T-cell (primary cell): ENCODE data around the gene FAM20C. TPM values are rescaled to one million over a fixed set of nuclear protein-coding genes. Genes with fewer than 3 reads are reported as not detected.

Experiments used
- ATAC-seq, 4 experiments: fragments of 200-7000 bp in 3 of 4; fragments of 150-1000 bp in 1 of 4; cut with Tn5 transposase; replicated peaks in 1 of 4; 1 replicate in 3 of 4; 2 replicates in 1 of 4; pipeline ENCODE4 v1.10.0; 2021; ENCODE audit warnings: moderate library complexity in 3 of 4, mild to moderate bottlenecking in 2 of 4, moderate number of reproducible peaks in 1 of 4
- CTCF ChIA-PET, 2 donors: fragments of 300-600 bp; sonication (Branson Sonifier 250); formaldehyde crosslinking; loops; one replicate each; lab custom pipeline; 2022; ENCODE audit warnings: antibody characterized with exemption in 2 of 2; lab: Charles Lee
- POLR2A ChIA-PET, 2 donors: fragments of 300-600 bp; sonication (Branson Sonifier 250); formaldehyde crosslinking; loops; one replicate each; lab custom pipeline; 2022; ENCODE audit warnings: antibody characterized with exemption in 2 of 2; lab: Charles Lee
- DNase-seq, 35 experiments: peaks; one replicate each; pipeline versions ENCODE4 v3.0.0 to v3.0.0-alpha.2; 2013 to 2023
- H3K27ac ChIP-seq: one replicate; pipeline ENCODE4 v1.5.1; 2013; ENCODE audit warnings: low read length
- H3K27me3 ChIP-seq, 2 experiments: replicated peaks in 1 of 2; 1 replicate in 1 of 2; 2 replicates in 1 of 2; pipeline versions ENCODE4 v1.6.1 to v1.7.0; 2013; ENCODE audit warnings: low read length in 1 of 2, mixed read lengths in 1 of 2; ENCODE audit not compliant: control insufficient read depth in 2 of 2, insufficient read depth in 2 of 2; ENCODE audit errors: extremely low read depth in 1 of 2
- H3K36me3 ChIP-seq, 2 donors: 1 replicate in 1 of 2; 2 replicates in 1 of 2; pipeline versions ENCODE4 v1.6.1 to v1.7.0; 2013; ENCODE audit warnings: low read length in 1 of 2; ENCODE audit not compliant: control insufficient read depth in 2 of 2, insufficient read depth in 1 of 2; ENCODE audit errors: extremely low read depth in 1 of 2
- H3K4me1 ChIP-seq, 2 experiments: 1 replicate in 1 of 2; 2 replicates in 1 of 2; pipeline versions ENCODE4 v1.6.1 to v1.7.0; 2013; ENCODE audit warnings: low read length in 2 of 2, mixed read lengths in 1 of 2; ENCODE audit not compliant: insufficient read depth in 2 of 2, control insufficient read depth in 1 of 2; ENCODE audit errors: extremely low read depth in 1 of 2
- H3K4me3 ChIP-seq, 2 donors: 1 replicate in 1 of 2; 2 replicates in 1 of 2; pipeline versions ENCODE4 v1.5.1 to v1.7.0; 2013; ENCODE audit warnings: mild to moderate bottlenecking in 2 of 2, low read length in 1 of 2, moderate library complexity in 1 of 2; ENCODE audit not compliant: control insufficient read depth in 1 of 2; ENCODE audit errors: extremely low read depth in 1 of 2
- H3K9me3 ChIP-seq: 2 replicates; pipeline ENCODE4 v1.7.0; 2013
- H3K27ac Mint-ChIP-seq, 2 donors: one replicate each; pipeline ENCODE4 v1.8.0; 2020 to 2021; ENCODE audit warnings: mild to moderate bottlenecking in 2 of 2, mixed read lengths in 2 of 2
- H3K27me3 Mint-ChIP-seq, 2 donors: one replicate each; pipeline ENCODE4 v1.8.0; 2021 to 2022; ENCODE audit warnings: mixed read lengths in 2 of 2
- H3K36me3 Mint-ChIP-seq: one replicate; pipeline ENCODE4 v1.8.0; 2021; ENCODE audit warnings: mixed read lengths
- H3K4me1 Mint-ChIP-seq, 3 donors: one replicate each; pipeline ENCODE4 v1.8.0; 2020 to 2022; ENCODE audit warnings: mixed read lengths in 3 of 3, mild to moderate bottlenecking in 1 of 3
- H3K4me3 Mint-ChIP-seq, 3 donors: one replicate each; pipeline ENCODE4 v1.8.0; 2020 to 2022; ENCODE audit warnings: mild to moderate bottlenecking in 3 of 3, mixed read lengths in 3 of 3, moderate library complexity in 3 of 3
- H3K9me3 Mint-ChIP-seq, 3 donors: one replicate each; pipeline ENCODE4 v1.8.0; 2020 to 2022; ENCODE audit warnings: mixed read lengths in 3 of 3
- WGBS: methylation state at CpG from one replicate; pipeline ENCODE4 v1.1.5; 2013; ENCODE audit warnings: missing lambda C conversion rate; ENCODE audit not compliant: insufficient coverage; 5-methylcytosine and 5-hydroxymethylcytosine counted together
- total RNA-seq, 35 experiments: library from RNA in 6 of 35; stranded (reverse) in 6 of 35; fragments of 120-200 nt in 1 of 35; gene quantifications; one replicate each; pipeline versions ENCODE4 v1.2.1 to v1.2.4 and lab custom pipeline; 2013 to 2026

The FAM20C gene
- total RNA-seq, 5 donors from 2014 or later (not counting 1 experiment from before 2014, with no cell fraction given), result 0.18 to 2.0 (median 1.2) TPM

DNA sequence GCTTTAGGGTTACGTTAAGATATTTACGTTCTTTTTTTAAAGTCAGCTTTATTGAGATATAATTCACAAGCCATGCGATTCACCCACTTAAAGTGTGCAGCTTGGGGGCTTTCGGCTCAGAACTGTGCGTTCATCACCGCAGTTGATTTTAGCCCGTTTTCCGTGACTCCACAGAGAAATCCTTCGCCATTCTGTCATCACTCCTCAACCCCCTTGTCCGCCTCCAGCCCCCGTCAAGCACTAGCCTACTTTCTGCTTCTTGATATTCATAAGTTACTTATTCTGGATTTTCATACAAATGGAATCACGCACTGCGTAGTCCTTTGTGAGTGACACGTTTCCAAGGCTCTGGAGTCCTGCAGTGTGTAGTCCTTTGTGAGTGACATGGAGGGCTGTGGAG, 20.4 kb downstream of the FAM20C start:
- Histone ChIP-seq H3K36me3 (no peaks in the 10 kb centered on the region), H3K4me3 (no peak overlapping the region), H3K27ac (no peak overlapping the region), H3K9me3 (no peaks in the 10 kb centered on the region), H3K27me3 (peaks cover 0 to 4% of the 10 kb centered on the region in 2 experiments), H3K4me1 (no peaks in the 10 kb centered on the region)
- DNase-seq (no peak), ATAC-seq (no peak)
- Mint-ChIP-seq H3K27me3 (peaks cover 0 to 5% of the 10 kb centered on the region in 2 donors), H3K4me1 (no peaks in the 10 kb centered on the region), H3K4me3 (no peak overlapping the region), H3K9me3 (no peaks in the 10 kb centered on the region), H3K27ac (no peak overlapping the region), H3K36me3 (no peaks in the 10 kb centered on the region)
- ChIA-PET POLR2A (no interaction called here), CTCF (no interaction called here)
- WGBS, result 91% methylated on average over 10 of the region's 14 CpGs

DNA sequence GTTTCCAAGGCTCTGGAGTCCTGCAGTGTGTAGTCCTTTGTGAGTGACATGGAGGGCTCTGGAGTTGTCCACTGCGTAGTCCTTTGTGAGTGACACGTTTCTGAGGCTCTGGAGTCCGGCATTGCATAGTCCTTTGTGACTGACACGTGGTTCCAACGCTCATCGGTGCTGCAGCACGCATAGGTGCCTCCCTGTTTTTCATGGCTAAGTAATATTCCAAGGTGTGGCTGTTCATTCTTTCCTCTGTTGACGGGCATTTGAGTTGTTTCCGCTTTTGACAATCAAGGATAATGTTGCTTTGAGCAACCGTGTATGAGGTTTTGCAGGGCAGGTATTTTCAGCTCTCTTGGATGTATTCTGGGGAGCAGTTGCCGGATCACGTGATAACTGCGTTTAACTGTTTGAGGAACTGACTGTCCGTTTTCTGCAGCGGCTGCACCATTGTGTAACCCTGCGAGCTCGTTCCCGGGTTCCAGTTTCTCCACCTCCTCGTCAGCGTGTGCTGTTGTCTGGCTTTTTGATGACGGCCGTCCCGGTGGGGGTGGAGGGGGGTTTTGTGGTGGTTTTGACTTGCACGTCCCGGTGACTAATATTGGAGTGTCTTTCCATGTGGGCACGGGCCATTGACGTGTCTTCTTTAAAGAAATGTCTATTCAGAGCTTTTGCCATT, 21.1 kb downstream of the FAM20C start:
- 88% methylated on average over 22 of the region's 27 CpGs for WGBS
- ChIA-PET CTCF (no interaction called here), POLR2A (no interaction called here)
- no peaks in the 10 kb centered on the region for H3K4me1 Mint-ChIP-seq
- no peaks in the 10 kb centered on the region for H3K36me3 Mint-ChIP-seq
- no peaks in the 10 kb centered on the region for H3K9me3 Mint-ChIP-seq
- H3K9me3 ChIP-seq, result no peaks in the 10 kb centered on the region
- H3K27ac ChIP-seq, result no peak overlapping the region
- no peak overlapping the region for H3K4me3 Mint-ChIP-seq
- DNase-seq (no peak), ATAC-seq (no peak)
- no peak overlapping the region for H3K27ac Mint-ChIP-seq
- H3K36me3 ChIP-seq, result no peaks in the 10 kb centered on the region
- H3K4me3 ChIP-seq, result no peak overlapping the region
- H3K27me3 ChIP-seq, result peaks cover 0 to 4% of the 10 kb centered on the region in 2 experiments
- H3K27me3 Mint-ChIP-seq, result peaks cover 0 to 5% of the 10 kb centered on the region in 2 donors
- H3K4me1 ChIP-seq, result no peaks in the 10 kb centered on the region

DNA sequence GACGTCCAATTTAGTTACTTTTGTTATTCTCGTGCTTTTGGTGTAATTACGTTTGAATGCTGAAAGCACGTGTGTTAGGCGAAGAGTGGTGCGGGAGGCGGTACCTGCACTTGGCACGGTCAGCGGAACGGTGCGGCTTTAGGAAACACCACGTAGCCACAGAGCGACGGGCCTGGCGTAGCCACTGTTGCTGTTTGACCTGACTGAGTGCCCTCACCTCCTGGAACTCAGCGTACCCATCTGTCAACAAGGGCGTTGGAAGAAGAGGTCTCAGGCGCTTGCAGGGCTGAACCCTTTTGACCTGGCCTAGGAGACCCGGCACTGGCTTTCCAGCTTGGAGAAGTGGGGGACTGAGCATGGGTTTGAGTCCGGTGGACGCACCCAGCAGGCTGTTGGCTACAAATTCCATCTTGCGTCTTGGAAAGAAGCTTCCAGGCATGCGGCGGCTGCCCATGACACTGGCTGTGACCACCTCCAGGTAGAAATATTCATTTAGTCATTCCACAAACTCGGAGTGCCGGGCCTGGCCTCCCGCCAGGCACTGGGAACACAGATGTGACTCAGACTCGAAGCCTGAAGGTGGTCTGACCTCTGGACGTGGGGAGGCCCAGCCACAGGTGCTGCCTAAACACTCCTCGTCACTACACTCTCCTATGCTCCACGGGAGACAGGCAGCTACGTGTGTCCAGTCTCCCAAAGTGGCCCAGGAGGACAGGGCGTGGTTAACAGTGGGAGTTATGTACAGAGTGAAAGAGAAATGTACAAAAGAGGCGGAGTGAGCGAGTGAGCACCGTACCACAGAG, 22.2 kb downstream of the FAM20C start:
- POLR2A ChIA-PET, result no interaction called here
- H3K4me3 Mint-ChIP-seq, result no peak overlapping the region
- Histone ChIP-seq H3K4me3 (no peak overlapping the region), H3K4me1 (no peaks in the 10 kb centered on the region), H3K27me3 (peaks cover 0 to 9% of the 10 kb centered on the region in 2 experiments), H3K27ac (no peak overlapping the region), H3K36me3 (no peaks in the 10 kb centered on the region), H3K9me3 (no peaks in the 10 kb centered on the region)
- peaks cover 0 to 6% of the 10 kb centered on the region in 2 donors for H3K27me3 Mint-ChIP-seq
- no peaks in the 10 kb centered on the region for H3K9me3 Mint-ChIP-seq
- no peak overlapping the region for H3K27ac Mint-ChIP-seq
- H3K4me1 Mint-ChIP-seq, result no peaks in the 10 kb centered on the region
- ATAC-seq, result no peak
- CTCF ChIA-PET, result no interaction called here
- WGBS, result 95% methylated on average over 28 of the region's 36 CpGs
- no peaks in the 10 kb centered on the region for H3K36me3 Mint-ChIP-seq
- no peak for DNase-seq

GRCh38 chr7:216360-217300, 24.3 kb downstream of the FAM20C start:
- no peak for DNase-seq
- POLR2A ChIA-PET, result no interaction called here
- Histone ChIP-seq H3K36me3 (no peaks in the 10 kb centered on the region), H3K27me3 (peaks cover 0 to 11% of the 10 kb centered on the region in 2 experiments), H3K27ac (no peak overlapping the region), H3K4me3 (no peak overlapping the region), H3K9me3 (no peaks in the 10 kb centered on the region), H3K4me1 (no peaks in the 10 kb centered on the region)
- CTCF ChIA-PET, result no interaction called here
- H3K36me3 Mint-ChIP-seq, result no peaks in the 10 kb centered on the region
- H3K27me3 Mint-ChIP-seq, result peaks cover 0 to 6% of the 10 kb centered on the region in 2 donors
- H3K4me1 Mint-ChIP-seq, result no peaks in the 10 kb centered on the region
- WGBS, result 93% methylated on average over 19 of the region's 24 CpGs
- H3K9me3 Mint-ChIP-seq, result no peaks in the 10 kb centered on the region
- no peak overlapping the region for H3K27ac Mint-ChIP-seq
- H3K4me3 Mint-ChIP-seq, result no peak overlapping the region
- no peak for ATAC-seq

DNA sequence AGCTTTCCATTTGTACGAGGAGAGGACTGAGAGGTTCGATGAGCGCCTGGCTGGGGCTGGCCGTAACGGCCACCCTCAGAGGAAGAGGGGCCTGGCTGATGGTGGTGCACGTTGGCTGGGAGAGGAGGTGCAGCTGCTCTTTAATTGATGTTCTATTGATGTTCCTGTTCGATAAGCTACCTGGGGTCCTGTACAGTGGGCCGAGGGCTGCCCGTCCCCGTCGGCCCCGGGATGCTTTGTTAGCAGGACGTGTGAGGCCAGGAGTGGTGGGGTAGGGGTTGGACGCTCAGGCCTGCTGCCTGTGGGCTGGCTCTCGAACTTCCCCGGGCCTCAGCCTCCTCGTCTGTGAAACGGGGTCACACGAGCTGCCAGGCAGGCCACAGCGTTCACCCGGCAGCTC, 25.4 kb downstream of the FAM20C start:
- DNase-seq (no peak), ATAC-seq (no peak)
- no peak overlapping the region for H3K27ac Mint-ChIP-seq
- H3K9me3 Mint-ChIP-seq, result no peaks in the 10 kb centered on the region
- 88% methylated on average over 18 of the region's 21 CpGs for WGBS
- Histone ChIP-seq H3K4me3 (no peak overlapping the region), H3K36me3 (no peaks in the 10 kb centered on the region), H3K9me3 (no peaks in the 10 kb centered on the region), H3K27ac (no peak overlapping the region), H3K4me1 (no peaks in the 10 kb centered on the region), H3K27me3 (peaks cover 0 to 11% of the 10 kb centered on the region in 2 experiments)
- no peaks in the 10 kb centered on the region for H3K4me1 Mint-ChIP-seq
- ChIA-PET CTCF (no interaction called here), POLR2A (no interaction called here)
- no peak overlapping the region for H3K4me3 Mint-ChIP-seq
- peaks cover 0 to 6% of the 10 kb centered on the region in 2 donors for H3K27me3 Mint-ChIP-seq
- H3K36me3 Mint-ChIP-seq, result no peaks in the 10 kb centered on the region

- no peaks in the 10 kb centered on the region for H3K36me3 Mint-ChIP-seq
- Histone ChIP-seq H3K36me3 (no peaks in the 10 kb centered on the region), H3K27me3 (peaks cover 0 to 11% of the 10 kb centered on the region in 2 experiments), H3K9me3 (no peaks in the 10 kb centered on the region), H3K4me3 (no peak overlapping the region), H3K27ac (no peak overlapping the region), H3K4me1 (no peaks in the 10 kb centered on the region)
- no peak overlapping the region for H3K4me3 Mint-ChIP-seq
- H3K9me3 Mint-ChIP-seq, result no peaks in the 10 kb centered on the region
- no peak overlapping the region for H3K27ac Mint-ChIP-seq
- ChIA-PET POLR2A (no interaction called here), CTCF (no interaction called here)
- WGBS, result 86% methylated on average over 23 of the region's 24 CpGs
- H3K27me3 Mint-ChIP-seq, result peaks cover 0 to 6% of the 10 kb centered on the region in 2 donors
- ATAC-seq (no peak), DNase-seq (no peak)
- no peaks in the 10 kb centered on the region for H3K4me1 Mint-ChIP-seq
Observed at GRCh38 chr7:218316-218715, 25.9 kb downstream of the FAM20C start.
